ENCODE data around the gene PITPNM1. TPM values are rescaled to one million over a fixed set of nuclear protein-coding genes. Genes with fewer than 3 reads are reported as not detected.

PITPNM1 gene
- total RNA-seq, 2 donors from 2014 or later = 89.3 to 91.4 TPM

DNA sequence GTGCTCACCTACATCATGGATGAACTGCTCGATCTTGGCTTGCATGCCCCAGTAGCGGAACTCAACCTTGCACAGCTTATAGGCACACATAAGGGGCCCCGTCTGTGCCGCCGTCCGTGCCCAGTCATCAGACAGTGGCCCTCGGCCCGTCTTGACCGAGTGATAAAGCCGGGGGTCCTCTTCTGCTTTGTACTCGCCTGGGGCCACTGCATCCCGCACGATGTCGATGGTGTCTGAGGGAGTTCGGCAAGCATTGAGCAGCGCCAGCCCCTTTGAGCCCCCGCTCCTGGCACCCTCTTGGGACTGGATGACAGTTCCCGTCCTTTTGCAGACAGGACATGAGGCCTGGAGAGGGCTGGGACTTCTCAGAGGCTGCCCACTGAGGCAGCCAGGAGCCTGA is 3.3 kb downstream of the PITPNM1 start:
- no peak overlapping the region for H3K27ac ChIP-seq
- peaks cover 9% of the 10 kb centered on the region for H3K36me3 ChIP-seq
- intact Hi-C loops (cut with DNase I) = no loop called here
- no peak for DNase-seq
- no peak overlapping the region for H3K9ac ChIP-seq (ENCODE audit: low read depth in 2 of 2, low read length in 2 of 2)
- no peak overlapping the region for H3K4me3 ChIP-seq
- TF ChIP-seq, protein P1, sequence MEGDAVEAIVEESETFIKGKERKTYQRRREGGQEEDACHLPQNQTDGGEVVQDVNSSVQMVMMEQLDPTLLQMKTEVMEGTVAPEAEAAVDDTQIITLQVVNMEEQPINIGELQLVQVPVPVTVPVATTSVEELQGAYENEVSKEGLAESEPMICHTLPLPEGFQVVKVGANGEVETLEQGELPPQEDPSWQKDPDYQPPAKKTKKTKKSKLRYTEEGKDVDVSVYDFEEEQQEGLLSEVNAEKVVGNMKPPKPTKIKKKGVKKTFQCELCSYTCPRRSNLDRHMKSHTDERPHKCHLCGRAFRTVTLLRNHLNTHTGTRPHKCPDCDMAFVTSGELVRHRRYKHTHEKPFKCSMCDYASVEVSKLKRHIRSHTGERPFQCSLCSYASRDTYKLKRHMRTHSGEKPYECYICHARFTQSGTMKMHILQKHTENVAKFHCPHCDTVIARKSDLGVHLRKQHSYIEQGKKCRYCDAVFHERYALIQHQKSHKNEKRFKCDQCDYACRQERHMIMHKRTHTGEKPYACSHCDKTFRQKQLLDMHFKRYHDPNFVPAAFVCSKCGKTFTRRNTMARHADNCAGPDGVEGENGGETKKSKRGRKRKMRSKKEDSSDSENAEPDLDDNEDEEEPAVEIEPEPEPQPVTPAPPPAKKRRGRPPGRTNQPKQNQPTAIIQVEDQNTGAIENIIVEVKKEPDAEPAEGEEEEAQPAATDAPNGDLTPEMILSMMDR (IDR thresholded peaks at IDR 0.05) = no peak
- no peaks in the 10 kb centered on the region for H3K27me3 ChIP-seq
- H3K9me3 ChIP-seq = no peaks in the 10 kb centered on the region
- peaks cover 19% of the 10 kb centered on the region for H3K4me1 ChIP-seq

DNA sequence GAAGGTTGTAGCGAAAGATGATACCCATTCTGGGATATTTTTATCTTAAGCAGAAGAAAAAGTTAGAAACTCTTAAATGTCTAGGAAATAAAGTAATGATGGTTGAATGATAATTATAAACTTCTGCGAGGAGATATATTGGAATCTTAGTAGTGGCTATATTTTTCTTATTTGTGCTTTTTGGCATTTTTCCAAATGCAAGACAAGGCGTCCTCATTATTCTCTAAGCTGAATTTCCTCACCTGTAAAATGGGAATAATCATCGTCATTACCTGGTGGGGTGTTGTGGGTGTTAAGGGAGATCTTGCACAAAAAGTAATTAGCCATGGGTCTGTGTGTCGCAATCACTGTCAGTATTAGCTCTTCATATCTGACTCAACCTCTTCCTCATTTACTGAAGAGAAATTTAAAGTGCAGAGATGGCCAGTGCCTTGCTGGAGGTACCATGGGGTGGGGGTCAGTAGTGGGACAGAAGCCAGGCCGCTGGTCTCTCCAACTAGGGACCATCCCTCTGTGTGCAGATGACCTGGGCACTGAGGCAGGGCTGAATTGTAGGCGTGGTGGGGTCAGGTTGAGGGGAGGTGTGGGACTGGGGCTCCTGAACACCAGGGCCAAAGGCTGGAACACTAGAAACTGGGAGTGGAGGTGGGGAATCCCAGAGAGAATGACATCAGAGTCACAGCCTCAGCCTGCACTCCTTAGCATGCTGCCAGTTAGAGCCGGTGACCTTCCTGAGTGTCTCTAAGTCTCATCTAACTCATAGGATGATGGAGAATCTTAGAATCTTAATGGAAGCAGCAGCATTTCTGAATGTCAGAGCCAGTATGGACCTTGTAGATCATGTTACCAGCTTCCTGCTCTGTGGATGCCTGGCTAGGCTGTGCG is 4.1 kb downstream of the PITPNM1 start:
- no peak for DNase-seq
- Histone ChIP-seq H3K4me1 (peaks cover 12% of the 10 kb centered on the region), H3K9me3 (no peaks in the 10 kb centered on the region), H3K27ac (no peak overlapping the region), H3K27me3 (no peaks in the 10 kb centered on the region), H3K36me3 (peaks cover 9% of the 10 kb centered on the region), H3K9ac (ENCODE audit: low read depth in 2 of 2, low read length in 2 of 2) (no peak overlapping the region), H3K4me3 (no peak overlapping the region)
- TF ChIP-seq, protein P1 (IDR thresholded peaks at IDR 0.05) = no peak
- intact Hi-C loops (cut with DNase I) = no loop called here

DNA sequence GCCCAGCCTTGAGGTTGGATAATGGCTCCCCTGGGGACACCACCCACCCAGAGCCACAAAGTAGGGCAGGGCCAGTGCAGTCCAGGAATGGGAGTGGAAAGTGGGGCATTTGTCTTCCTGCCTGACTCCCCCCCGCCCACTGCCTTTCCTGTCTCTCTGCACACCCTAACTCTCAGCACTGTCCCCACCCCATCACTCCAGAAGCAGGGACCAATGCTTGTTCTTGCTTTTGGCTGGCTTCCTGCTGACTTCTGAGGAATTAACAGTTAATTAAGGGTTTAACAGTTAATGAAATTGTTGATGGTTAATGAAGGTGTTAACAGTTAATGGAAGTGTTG is 4.7 kb downstream of the PITPNM1 start:
- intact Hi-C loops (cut with DNase I) = no loop called here

DNA sequence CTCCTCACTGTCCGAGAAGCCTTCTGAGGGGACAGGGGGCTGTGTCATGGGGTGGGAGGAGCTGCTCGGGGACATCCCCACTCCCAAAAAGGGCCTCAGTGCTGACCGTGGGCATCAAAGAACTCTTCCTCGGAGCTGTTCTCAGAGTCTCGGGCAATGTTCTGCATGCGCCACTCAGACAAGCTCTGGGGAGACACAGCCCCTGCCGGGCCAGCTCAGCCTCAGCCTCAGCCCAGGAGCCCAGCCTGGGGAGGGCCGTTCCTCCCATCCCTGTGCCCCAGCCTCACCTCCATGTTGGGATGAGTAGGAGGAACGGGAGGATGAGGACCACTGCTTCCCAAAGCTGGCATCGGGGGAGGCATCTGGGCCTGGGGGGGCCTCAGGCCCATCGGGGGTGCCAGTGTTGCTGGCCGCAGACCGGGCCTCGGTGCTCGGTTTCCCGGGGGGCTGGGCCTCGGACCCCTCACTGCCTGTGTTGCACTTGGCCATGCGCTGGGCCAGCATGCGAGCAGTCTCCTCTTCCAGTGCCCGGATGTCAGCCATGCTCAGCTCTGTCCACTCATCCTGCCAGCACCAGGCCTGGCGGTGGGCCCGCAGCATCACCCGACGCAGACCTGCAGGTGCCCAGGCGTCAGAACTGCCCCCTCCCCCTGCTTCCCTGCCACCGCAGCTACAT is 5.2 kb downstream of the PITPNM1 start:
- Histone ChIP-seq H3K9ac (ENCODE audit: low read depth in 2 of 2, low read length in 2 of 2) (no peak overlapping the region), H3K36me3 (peaks cover 9% of the 10 kb centered on the region), H3K4me3 (no peak overlapping the region), H3K27ac (no peak overlapping the region), H3K27me3 (no peaks in the 10 kb centered on the region), H3K4me1 (peaks cover 6% of the 10 kb centered on the region), H3K9me3 (no peaks in the 10 kb centered on the region)
- no peak for DNase-seq
- intact Hi-C loops (cut with DNase I) = no loop called here
- TF ChIP-seq, protein P1 (IDR thresholded peaks at IDR 0.05) = no peak

More for the DNA sequence above, 4.7 kb downstream of the PITPNM1 start:
- H3K27ac ChIP-seq = no peak overlapping the region
- H3K4me3 ChIP-seq = no peak overlapping the region
- no peaks in the 10 kb centered on the region for H3K9me3 ChIP-seq
- no peak overlapping the region for H3K9ac ChIP-seq (ENCODE audit: low read depth in 2 of 2, low read length in 2 of 2)
- H3K27me3 ChIP-seq = no peaks in the 10 kb centered on the region
- no peak for DNase-seq
- peaks cover 9% of the 10 kb centered on the region for H3K36me3 ChIP-seq
- peaks cover 7% of the 10 kb centered on the region for H3K4me1 ChIP-seq
- TF ChIP-seq, protein P1 (IDR thresholded peaks at IDR 0.05) = no peak

DNA sequence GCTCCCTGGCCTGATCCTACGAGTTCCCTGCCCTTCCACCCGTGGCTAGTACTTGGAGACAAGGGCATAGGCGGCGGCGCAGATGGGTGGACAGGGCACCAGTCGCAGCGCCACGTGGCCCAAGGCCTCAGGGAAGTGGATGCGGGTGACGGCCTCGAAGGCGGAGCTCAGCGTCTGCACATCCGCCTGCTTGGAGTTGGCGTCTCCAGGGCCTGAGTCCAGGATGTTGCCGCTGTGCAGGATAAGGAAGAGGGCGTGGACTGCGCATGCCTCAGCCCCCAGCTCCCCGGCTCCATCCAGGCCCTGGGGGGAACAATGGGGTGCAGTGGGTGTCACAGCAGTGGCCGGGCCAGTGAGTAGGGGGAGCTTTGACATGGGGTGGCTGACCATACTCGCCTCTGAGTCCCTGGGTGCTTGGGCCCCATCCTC is 6.6 kb downstream of the PITPNM1 start:
- no peaks in the 10 kb centered on the region for H3K27me3 ChIP-seq
- DNase-seq = no peak
- TF ChIP-seq, protein P1 (IDR thresholded peaks at IDR 0.05) = no peak
- H3K9me3 ChIP-seq = no peaks in the 10 kb centered on the region
- H3K27ac ChIP-seq = no peak overlapping the region
- peaks cover 9% of the 10 kb centered on the region for H3K36me3 ChIP-seq
- no peak overlapping the region for H3K4me3 ChIP-seq
- H3K4me1 ChIP-seq = peaks cover 2% of the 10 kb centered on the region
- intact Hi-C loops (cut with DNase I) = no loop called here
- H3K9ac ChIP-seq (ENCODE audit: low read depth in 2 of 2, low read length in 2 of 2) = no peak overlapping the region

Data from colonic mucosa (tissue), 4 donors.